ENCODE measurements around the gene SEC14L6.
"Not testable (repeated sequence)": the region's sequence is repeated elsewhere in the genome, so short reads cannot be mapped to it uniquely, and the experiment has no call there.

The SEC14L6 gene

GRCh38 chr22:30557243-30557642 is 10.7 kb upstream of the SEC14L6 start:
- no peak for ATAC-seq
- no peak overlapping the region for H3K27ac Mint-ChIP-seq
- no peak overlapping the region for H3K4me3 Mint-ChIP-seq
- no peaks in the 10 kb centered on the region for H3K9me3 Mint-ChIP-seq
- H3K36me3 Mint-ChIP-seq (ENCODE audit: low read depth): no peaks in the 10 kb centered on the region
- H3K27me3 Mint-ChIP-seq: no peaks in the 10 kb centered on the region
- no peaks in the 10 kb centered on the region for H3K4me1 Mint-ChIP-seq
- no peak for DNase-seq

GRCh38 chr22:30556388-30556787 is 9.8 kb upstream of the SEC14L6 start:
- no peak overlapping the region for H3K27ac Mint-ChIP-seq
- no peaks in the 10 kb centered on the region for H3K9me3 Mint-ChIP-seq
- no peaks in the 10 kb centered on the region for H3K36me3 Mint-ChIP-seq (ENCODE audit: low read depth)
- no peaks in the 10 kb centered on the region for H3K4me1 Mint-ChIP-seq
- no peak overlapping the region for H3K4me3 Mint-ChIP-seq
- no peak for DNase-seq
- ATAC-seq: no peak
- no peaks in the 10 kb centered on the region for H3K27me3 Mint-ChIP-seq

- DNase-seq: no peak
- Mint-ChIP-seq H3K4me3 (no peak overlapping the region), H3K9me3 (no peaks in the 10 kb centered on the region), H3K27me3 (no peaks in the 10 kb centered on the region), H3K36me3 (ENCODE audit: low read depth) (no peaks in the 10 kb centered on the region), H3K4me1 (no peaks in the 10 kb centered on the region), H3K27ac (no peak overlapping the region)
- ATAC-seq: no peak
Observed at GRCh38 chr22:30555282-30556210, 9.0 kb upstream of the SEC14L6 start.

- H3K27ac Mint-ChIP-seq: no peak overlapping the region
- no peaks in the 10 kb centered on the region for H3K36me3 Mint-ChIP-seq (ENCODE audit: low read depth)
- no peaks in the 10 kb centered on the region for H3K4me1 Mint-ChIP-seq
- peaks cover 3% of the 10 kb centered on the region for H3K27me3 Mint-ChIP-seq
- no peak overlapping the region for H3K4me3 Mint-ChIP-seq
- no peaks in the 10 kb centered on the region for H3K9me3 Mint-ChIP-seq
- no peak for DNase-seq
- ATAC-seq: no peak
Observed at GRCh38 chr22:30553971-30554370, 7.4 kb upstream of the SEC14L6 start.

GRCh38 chr22:30552719-30553118 is 6.2 kb upstream of the SEC14L6 start:
- ATAC-seq: no peak
- Mint-ChIP-seq H3K4me1 (no peaks in the 10 kb centered on the region), H3K4me3 (no peak overlapping the region), H3K27me3 (peaks cover 7% of the 10 kb centered on the region), H3K27ac (no peak overlapping the region), H3K36me3 (ENCODE audit: low read depth) (no peaks in the 10 kb centered on the region), H3K9me3 (no peaks in the 10 kb centered on the region)
- no peak for DNase-seq

GRCh38 chr22:30551813-30552212 is 5.3 kb upstream of the SEC14L6 start:
- not testable (repeated sequence) for H3K9me3 Mint-ChIP-seq; DNase-seq; H3K27ac Mint-ChIP-seq; H3K4me3 Mint-ChIP-seq; H3K4me1 Mint-ChIP-seq; ATAC-seq; H3K36me3 Mint-ChIP-seq (ENCODE audit: low read depth); H3K27me3 Mint-ChIP-seq

- no peak for ATAC-seq
- Mint-ChIP-seq H3K27me3 (peaks cover 33% of the 10 kb centered on the region), H3K9me3 (no peaks in the 10 kb centered on the region), H3K4me3 (no peak overlapping the region), H3K36me3 (ENCODE audit: low read depth) (no peaks in the 10 kb centered on the region), H3K4me1 (no peaks in the 10 kb centered on the region), H3K27ac (no peak overlapping the region)
- DNase-seq: no peak
Observed at GRCh38 chr22:30547188-30547587, 647 bp upstream of the SEC14L6 start.

GRCh38 chr22:30542811-30543188 is 3.7 kb downstream of the SEC14L6 start:
- Mint-ChIP-seq H3K36me3 (ENCODE audit: low read depth) (no peaks in the 10 kb centered on the region), H3K27ac (no peak overlapping the region), H3K4me1 (peaks cover 1% of the 10 kb centered on the region), H3K9me3 (no peaks in the 10 kb centered on the region), H3K4me3 (no peak overlapping the region), H3K27me3 (peaks cover 41% of the 10 kb centered on the region)
- no peak for DNase-seq
- no peak for ATAC-seq

GRCh38 chr22:30541961-30542810 is 4.4 kb downstream of the SEC14L6 start:
- Mint-ChIP-seq H3K4me3 (no peak overlapping the region), H3K27me3 (peaks cover 40% of the 10 kb centered on the region), H3K36me3 (ENCODE audit: low read depth) (no peaks in the 10 kb centered on the region), H3K4me1 (peaks cover 1% of the 10 kb centered on the region), H3K27ac (no peak overlapping the region), H3K9me3 (no peaks in the 10 kb centered on the region)
- no peak for DNase-seq
- ATAC-seq: no peak

- peaks cover 40% of the 10 kb centered on the region for H3K27me3 Mint-ChIP-seq
- not testable (repeated sequence) for H3K4me3 Mint-ChIP-seq; H3K36me3 Mint-ChIP-seq (ENCODE audit: low read depth); H3K9me3 Mint-ChIP-seq; H3K4me1 Mint-ChIP-seq; H3K27ac Mint-ChIP-seq; DNase-seq; ATAC-seq
Observed at GRCh38 chr22:30541511-30541910, 5.0 kb downstream of the SEC14L6 start.

- Mint-ChIP-seq H3K36me3 (ENCODE audit: low read depth) (no peaks in the 10 kb centered on the region), H3K9me3 (no peaks in the 10 kb centered on the region), H3K27ac (no peak overlapping the region), H3K27me3 (peaks cover 32% of the 10 kb centered on the region), H3K4me3 (no peak overlapping the region), H3K4me1 (peaks cover 7% of the 10 kb centered on the region)
- ATAC-seq (no peak), DNase-seq (no peak)
Observed at GRCh38 chr22:30539368-30539767, 7.2 kb downstream of the SEC14L6 start.

GRCh38 chr22:30538280-30538679 is 8.3 kb downstream of the SEC14L6 start:
- Mint-ChIP-seq H3K27me3 (peaks cover 23% of the 10 kb centered on the region), H3K27ac (no peak overlapping the region), H3K36me3 (ENCODE audit: low read depth) (no peaks in the 10 kb centered on the region), H3K9me3 (no peaks in the 10 kb centered on the region), H3K4me1 (peaks cover 7% of the 10 kb centered on the region), H3K4me3 (no peak overlapping the region)
- no peak for ATAC-seq
- no peak for DNase-seq

GRCh38 chr22:30537083-30537731 is 9.3 kb downstream of the SEC14L6 start:
- H3K27me3 Mint-ChIP-seq: peaks cover 15% of the 10 kb centered on the region
- no peak overlapping the region for H3K4me3 Mint-ChIP-seq
- no peaks in the 10 kb centered on the region for H3K36me3 Mint-ChIP-seq (ENCODE audit: low read depth)
- no peak for DNase-seq
- ATAC-seq: no peak
- H3K9me3 Mint-ChIP-seq: no peaks in the 10 kb centered on the region
- H3K27ac Mint-ChIP-seq: no peak overlapping the region
- peaks cover 7% of the 10 kb centered on the region for H3K4me1 Mint-ChIP-seq

GRCh38 chr22:30535182-30535581 is 11.4 kb downstream of the SEC14L6 start:
- Mint-ChIP-seq H3K36me3 (ENCODE audit: low read depth) (no peaks in the 10 kb centered on the region), H3K4me3 (no peak overlapping the region), H3K27ac (no peak overlapping the region), H3K9me3 (no peaks in the 10 kb centered on the region), H3K27me3 (peaks cover 6% of the 10 kb centered on the region), H3K4me1 (peaks cover 6% of the 10 kb centered on the region)
- ATAC-seq (no peak), DNase-seq (no peak)

All from activated naive CD8-positive, alpha-beta T cell treated with anti-CD3 and anti-CD28 coated beads, Interleukin-2, amount 50 U/mL, for 24 hours (primary cell).